ENCODE results near the gene PFKFB4.

Gene PFKFB4

DNA sequence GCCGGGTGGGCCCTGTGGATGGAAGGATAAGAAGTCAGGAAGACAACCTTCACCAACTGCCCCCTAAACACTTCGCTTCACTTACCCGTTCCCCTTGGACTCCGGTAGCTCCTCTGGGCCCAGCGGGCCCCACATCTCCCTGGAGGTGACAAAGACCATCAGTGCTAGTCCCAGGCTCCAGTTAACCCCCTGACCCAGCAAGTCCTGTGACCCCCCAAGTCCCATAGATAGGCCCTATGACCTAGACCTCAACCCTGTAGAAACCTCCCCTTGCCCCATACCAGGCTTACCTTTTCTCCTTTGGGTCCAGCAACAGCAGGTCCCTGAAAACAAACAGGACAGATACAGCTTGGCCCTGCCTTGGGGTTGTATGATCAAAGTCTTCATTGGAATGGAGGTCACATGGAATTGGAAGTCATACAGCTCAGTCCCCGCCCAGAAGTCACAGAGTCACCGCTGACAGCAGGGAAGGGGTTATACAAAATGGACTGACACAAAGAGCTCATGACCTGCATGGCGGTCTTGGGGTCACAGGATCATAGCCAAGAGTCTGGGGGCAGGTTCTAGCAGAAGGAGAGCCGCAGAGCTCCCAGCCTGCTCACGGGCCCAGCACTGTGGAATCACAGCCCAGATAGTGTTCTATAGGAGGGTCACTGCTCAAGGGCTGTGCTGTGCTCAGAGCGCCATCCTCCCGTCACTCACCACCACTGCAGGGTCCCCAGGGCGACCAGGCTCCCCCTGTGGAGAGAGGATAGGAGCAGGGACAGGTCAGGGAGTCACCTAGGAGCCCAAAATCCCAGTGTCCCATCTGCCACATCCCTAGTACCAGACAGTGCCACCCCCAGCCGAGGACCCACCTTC, 25.2 kb upstream of the PFKFB4 start:
- DNase-seq = no peak

DNA sequence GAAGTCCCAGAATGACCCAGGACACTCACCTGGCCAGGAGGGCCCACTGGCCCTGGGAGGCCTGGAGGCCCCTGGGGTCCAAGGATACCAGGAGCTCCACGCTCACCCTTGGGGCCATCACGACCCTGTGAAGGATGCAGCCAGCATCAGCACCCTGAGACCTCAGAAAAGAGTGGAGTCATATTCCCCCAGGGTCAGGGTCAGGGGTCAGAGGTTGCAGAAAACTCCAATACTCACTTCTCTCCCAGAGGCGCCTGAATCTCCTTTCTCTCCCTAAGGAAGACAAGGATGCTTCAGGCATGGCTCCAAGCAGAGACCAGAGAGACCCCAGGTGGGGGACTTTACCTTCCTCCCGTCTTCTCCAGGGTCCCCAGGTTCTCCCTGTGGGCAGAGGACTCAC, 20.0 kb upstream of the PFKFB4 start:
- DNase-seq = no peak

DNA sequence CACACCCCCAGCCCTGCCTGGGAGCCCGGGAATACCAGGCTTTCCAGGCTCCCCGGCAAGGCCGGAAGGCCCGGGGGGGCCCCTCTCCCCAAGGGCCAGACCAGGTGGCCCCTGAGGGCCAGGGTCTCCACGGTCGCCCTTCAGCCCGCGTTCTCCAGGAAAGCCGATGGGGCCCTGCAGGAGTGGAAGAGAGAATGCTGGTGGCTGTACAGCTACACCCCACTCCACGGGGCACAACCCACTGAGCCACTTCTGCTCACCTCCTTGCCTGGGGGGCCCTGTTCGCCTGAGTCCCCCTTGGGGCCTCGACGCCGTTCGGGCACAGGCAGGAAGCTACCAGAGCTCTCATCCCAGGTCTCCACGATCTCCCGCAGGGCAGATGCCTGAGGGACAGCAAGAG, 18.8 kb upstream of the PFKFB4 start:
- no peak for DNase-seq

DNA sequence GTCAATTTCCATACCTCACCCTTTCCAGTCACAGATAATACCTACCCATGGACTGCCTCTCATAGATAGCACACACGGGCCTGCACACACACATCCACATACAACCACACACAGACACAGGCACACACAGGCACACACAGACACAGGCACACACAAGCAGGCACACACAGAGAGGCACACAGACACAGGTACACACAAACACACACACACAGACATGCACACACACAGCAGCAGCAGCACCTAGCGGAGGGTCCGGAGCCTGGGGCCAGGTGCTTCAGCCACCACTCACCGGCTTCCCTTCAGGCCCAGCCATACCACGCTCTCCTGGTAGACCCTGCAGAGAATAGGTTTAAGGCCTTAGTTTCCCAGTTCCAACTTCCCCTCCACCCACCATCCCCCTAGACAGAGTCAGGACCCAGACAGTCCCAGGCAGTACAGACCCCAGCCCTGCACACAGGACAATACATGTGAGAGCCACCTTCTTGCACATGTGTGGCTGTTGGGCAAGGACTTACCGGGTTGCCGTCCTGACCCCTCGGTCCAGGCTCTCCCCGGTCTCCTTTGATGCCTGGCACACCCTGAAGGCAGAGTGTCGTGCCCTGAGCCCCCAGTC, 17.5 kb upstream of the PFKFB4 start:
- DNase-seq = no peak

DNA sequence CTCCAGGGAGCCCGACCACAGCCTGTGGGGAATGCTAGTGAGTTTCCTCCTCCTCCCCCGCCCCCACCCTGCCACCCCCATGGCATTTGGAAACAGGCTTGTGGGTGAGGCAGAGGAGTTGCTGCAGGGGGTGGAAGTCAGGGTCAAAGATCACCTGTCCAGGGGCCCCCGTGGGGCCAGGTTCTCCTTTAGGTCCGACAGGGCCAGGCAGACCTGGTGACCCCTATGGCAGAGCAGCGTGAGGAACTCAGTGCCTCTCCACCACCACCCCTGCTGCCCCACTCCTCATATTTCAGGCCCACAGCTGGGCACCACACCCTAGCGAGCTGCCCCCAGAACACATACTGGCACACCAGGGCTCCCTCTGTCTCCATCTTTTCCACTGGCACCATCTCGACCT, 15.9 kb upstream of the PFKFB4 start:
- DNase-seq = no peak

DNA sequence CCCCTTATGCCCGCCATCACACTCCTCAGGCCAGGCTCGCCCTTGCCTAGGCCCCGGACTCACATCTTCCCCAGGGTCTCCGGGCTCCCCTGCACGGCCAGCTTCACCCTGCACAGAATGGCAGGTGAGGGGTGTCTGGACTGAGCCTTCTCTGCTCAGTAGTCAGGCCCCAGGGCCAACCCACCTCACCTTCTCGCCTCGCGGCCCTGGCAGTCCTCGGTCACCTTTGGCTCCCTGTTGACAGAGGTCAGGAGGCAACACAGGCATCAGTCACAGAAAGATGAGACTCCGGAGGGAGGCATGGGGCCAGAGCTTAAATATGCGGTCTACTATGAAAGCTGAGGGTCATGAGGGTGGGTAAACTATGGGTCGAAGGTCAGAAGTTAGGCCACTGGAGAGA, 15.3 kb upstream of the PFKFB4 start:
- no peak for DNase-seq

DNA sequence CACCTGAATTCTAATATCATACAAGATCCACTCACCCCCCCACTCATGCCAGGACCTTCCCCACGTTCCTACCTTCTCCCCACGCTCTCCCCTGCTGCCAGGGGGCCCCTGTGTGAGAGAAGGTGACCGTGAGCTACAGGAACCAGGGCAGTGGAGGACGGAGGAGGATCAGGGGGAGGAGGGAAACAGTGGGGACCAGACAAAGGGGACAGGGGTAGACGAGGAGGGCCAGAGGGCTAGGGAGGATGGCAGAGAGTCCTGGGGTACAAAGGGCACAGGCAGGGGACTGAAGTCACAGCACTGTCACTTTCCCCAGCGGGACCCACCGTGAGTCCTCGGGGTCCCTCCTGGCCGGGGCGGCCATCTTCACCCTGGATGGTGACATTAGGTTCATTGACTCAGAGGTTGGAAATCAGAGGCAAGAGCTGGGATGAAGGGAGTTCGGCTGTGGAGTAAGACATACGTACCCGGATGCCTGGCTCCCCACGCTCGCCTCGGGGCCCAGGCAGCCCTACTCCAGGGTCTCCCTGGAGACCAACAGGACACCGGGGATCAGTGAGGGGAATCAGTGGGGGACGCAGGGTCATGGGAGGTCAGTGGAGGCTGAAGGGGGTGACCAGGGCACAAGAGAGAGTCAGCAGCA, 13.3 kb upstream of the PFKFB4 start:
- no peak for DNase-seq

DNA sequence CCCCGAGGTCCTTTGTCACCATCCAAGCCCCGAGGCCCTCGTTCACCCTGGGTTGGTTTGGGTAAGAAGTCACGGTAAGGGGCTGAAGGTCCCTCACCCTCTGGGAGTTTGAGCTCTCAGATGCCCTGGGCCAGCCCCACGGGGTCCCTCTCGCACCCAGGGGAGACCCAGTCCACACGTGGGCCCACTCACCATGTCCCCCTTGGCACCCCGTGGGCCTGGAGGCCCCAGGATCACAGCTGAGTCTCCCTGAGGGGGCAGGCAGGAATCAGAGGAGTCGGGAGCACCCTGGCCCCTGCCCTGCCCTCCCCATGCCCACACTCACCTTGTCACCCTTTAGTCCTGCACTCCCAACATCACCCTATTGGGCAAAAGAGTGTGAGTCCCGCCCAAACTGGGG, 12.8 kb upstream of the PFKFB4 start:
- DNase-seq = no peak

DNA sequence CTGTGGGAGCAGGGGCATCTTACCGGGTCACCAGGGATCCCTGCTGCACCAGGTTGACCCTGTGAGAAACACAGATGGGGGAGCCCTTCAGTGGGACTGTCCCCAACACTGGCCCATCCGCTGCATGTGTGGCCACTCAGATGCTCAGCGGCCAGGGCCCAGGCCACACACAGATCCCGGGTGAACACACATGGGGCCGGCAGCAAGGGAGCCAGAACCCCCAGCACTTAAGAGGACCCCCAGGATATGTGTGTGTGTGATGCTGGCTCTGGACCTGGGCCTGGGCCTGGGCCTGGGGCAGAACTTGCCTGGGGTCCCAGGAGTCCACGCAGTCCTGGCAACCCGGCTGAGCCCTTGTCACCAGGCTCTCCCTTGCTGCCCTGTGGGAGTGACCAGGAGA, 11.9 kb upstream of the PFKFB4 start:
- no peak for DNase-seq

DNA sequence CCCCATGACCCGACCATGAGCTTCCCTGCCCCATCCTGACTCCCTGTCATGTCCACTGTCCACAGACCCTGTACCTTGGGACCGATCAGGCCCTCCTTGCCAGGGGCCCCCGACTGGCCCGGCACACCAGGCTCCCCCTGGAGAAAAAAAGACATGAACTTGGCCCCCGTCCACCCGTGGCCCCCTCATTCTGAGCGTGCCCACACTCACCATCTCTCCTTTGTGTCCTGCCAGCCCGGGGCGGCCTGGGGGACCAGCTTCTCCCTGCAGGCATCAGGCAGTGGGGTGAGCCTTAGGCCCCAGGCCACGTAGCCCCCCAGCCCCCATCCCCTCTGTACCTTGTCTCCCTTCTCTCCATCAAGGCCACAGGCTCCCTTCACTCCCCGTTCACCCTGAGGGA, 10.9 kb upstream of the PFKFB4 start:
- DNase-seq = no peak

DNA sequence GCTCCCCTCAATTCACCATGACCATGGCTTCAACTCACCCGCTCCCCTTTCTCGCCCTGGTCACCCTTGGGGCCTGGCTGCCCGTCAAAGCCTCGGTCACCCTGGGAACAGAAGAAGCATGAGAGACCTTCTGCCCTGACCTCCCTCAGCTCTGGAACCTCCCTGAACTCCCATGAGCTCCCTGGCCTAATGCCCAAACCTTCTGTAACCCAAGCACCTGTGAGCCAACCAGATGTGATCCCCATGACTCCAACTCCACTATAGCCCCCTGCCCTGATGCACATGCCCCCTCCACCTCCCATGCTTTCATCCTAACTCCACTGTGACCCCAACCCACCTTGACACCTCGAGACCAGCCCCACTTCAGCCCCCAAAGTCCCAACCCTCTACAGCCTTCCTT, 10.5 kb upstream of the PFKFB4 start:
- no peak for DNase-seq

DNA sequence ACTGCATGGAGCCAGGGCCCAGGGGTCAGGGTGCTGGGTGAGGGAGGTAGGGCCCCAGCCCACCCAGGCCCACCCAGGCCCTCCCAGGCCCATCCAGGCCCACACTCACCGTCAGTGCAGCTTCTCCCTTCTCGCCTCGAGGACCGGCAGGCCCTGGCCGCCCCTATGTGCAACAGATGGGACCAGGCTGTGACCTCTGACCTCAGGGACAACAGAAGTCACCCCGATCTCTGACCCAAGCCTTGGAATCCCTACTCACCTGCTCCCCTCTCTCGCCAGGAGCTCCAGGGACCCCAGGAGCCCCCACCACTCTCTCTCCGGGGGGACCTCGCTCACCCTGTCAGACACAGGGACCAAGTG, 9.8 kb upstream of the PFKFB4 start:
- no peak for DNase-seq

DNA sequence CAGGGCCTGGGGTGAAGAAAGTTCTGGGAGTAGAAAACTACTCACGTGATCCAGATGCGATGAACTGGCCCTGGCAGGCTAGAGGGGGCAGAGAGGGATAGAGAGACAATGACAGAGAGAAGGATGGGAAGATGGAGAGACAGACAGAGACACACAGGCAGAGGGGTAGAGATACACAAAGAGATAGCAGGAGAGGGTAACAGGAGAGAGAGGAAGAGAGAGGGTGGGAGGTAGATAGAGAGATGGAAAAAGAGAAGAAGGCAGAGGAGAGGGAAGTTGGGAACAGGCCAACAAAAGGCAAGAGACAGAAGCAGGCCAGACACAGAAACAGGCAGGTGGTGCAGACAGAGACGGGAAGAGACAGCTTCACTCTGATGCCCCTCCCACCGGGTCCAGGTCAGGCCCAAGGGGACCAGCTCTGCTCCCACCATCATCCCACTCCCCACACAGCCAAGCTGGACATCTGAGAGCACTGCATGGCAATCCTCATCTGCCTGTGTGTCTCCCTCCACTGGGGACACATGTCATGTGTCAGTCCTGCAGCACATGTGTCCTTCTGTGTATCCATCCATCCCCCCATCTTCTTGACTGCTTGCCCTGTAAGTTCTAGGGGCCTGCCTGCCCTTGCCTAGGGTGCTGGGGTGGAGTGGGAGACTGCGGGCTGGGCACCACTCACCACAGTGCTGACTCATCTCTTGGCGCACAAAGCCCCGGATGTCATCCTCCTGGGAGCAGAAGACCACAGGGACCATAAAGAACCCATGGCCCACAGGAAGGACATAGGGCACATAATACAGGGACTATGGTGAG, 9.2 kb upstream of the PFKFB4 start:
- no peak for DNase-seq

DNA sequence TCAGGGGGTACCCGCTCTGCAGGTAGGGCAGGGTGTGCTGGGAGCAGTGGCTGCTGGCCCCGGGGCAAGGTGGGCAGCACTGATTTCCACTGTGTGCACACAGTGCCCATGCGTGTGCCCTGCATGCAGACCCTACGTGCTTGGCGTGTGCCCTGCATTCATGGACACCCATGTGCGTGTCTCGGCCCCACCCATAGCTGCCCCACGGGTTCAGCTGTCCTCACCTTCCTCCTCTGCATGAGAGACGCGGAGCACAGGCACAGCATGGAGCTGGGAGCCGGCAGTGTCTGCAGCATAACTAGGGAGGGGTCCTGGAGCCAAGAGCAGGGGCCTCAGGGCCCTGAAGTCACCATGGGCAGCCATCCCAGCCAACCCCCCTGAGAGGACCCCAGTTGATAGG, 8.6 kb upstream of the PFKFB4 start:
- no peak for DNase-seq

DNA sequence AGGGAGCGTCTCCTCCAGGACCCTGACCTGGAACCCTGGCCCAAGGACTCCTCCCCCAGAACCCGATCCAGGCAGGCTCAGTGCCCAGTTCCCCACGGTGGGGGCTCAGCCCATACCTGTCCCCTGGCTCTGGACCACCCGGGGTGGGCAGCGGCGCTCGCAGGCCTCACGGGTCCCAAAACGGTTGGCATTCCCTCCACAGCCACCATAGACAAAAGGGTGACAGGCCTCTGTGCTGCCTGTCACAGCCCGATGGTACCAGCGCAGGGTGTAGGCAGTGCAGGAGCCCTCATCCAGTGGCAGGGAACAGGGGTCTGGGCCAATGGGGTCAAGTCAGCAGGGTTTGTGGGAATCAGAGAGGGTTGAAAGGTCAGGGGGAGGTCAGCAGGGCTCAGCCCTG, 8.1 kb upstream of the PFKFB4 start:
- no peak for DNase-seq

DNA sequence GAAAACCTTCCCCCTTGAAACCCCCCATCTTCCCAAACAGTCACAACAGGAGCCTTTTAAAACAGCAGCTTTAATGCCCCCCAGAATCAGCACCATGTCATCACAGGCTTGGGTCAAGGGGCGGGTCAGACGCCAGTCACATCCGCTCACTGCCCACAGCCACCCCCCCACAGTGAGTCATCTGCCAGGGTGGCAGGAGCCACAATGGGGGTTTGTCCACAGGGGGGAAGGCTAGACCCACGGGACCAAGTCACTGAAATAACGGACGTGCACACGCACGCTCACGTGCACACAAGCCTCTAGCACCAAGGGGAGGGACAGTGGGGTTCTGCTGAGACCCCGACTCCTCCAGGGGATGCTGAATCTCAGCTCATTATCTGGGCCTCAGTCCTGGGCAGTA, 7.4 kb upstream of the PFKFB4 start:
- no peak for DNase-seq

DNA sequence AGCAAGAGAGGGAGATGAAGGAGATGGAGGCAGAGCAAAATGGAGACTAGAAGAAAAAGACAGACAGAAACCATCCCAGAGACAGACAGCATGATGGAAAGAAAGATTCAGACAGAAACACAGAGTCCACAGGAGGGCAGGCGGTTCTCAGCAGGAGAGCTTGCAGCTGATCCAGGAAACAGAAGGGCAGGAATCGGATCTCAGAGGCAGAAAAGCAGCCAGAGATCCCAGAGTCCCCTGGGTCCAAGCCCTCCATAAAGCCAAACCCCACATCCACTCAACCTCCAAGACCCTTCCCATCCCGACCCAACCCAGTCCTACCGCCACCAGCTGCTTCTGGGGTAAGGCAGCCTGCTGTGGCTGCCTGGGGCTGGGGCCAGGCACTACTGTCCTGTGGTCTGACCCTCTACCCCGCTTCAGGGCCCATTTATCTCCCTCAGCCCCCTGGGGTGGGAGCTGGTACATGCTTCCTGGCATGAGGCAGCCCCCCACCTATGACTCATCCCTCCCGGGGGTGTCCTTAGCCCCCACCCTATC, 6.8 kb upstream of the PFKFB4 start, which contains the start of gene UCN2:
UCN2 (minus strand) TSS at position 400 of the 537 bp plus-strand sequence. CDS start 657 bp downstream, outside the sequence.
- DNase-seq = peak; percentile 26

DNA sequence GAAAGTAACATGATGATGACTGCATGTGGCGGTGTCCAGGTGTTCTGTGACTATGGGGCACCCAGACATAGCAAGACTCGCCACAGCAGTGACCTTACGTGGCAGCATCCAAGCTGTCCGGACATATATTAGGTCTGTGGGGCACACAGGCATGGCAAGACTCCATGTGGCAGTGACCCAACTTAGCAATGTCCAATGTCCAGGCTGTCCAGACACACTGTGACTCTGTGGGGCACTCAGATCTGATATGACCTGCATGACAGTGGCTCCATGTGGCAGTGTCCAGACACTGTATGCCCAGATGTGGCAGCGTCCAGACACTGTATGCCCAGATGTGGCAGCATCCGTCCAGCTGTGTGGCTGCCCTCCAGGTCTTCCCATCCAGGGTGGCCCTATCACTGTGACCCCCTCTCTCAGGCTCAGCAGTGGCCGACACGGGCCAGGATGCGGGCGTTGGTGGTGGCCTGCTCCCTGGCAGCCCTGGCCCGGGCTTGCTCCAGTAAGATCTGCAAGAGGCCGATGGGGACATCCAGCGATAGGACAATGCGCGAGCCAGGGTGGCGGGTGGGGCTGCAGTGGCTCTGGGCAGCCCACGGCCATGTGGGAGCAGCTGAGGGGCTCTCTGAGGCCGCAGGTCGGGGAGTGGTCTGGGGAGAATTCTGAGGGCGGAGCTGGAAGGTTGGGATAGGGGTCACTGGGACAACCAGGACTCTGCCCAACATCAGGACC, 5.9 kb upstream of the PFKFB4 start:
- no peak for DNase-seq

DNA sequence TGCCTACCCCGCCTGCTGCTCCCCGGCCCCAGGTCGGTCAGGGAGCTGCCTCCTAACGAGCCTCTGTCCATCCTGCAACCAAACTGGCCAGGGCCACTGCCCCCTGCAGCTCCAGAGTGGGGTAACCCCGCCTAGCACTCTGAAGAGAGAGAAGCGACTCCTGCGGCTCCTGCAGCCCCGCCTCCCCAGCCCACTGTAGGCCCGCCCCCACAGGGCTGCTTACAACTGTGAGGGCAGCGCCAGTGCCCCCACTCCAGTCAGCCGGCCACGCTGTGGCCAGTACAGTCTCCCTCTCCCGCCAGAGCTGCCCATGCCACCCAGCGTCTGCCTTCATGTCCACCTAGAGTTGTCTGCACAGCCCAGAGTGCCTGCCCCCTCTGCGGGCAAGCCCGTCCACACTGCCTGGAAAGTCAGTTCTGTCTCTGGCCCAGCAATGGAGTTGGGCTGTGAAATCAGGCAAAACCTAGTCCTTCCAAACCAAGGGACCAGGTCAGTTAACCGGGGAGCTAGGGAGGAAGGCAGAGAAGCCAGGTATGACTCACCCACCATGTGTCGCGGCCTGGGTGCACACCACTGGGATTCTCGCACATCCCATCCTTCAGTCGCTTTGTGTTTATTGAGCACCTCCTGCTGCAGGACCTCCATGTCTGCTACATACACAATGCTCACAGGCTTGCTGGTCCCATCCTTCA, 4.6 kb upstream of the PFKFB4 start:
- peak; percentile 44 for DNase-seq

DNA sequence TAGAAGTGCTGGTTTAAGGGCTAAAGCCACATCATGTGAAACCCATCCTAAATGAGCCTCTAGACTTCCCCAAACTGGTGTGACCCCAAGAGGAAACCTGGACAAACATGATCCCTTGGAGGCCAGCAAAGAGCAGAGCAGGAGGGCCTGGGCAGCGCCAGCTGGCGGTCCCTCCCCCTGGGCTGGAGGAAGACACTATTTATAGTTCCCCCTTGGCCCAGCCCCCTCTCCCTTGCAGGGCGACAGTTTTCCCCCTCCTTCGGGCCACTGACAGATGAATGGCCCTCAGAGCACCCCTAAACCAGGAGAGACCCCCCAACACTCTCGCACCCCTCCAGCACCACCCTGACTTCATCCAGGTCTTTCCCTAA, 4.0 kb upstream of the PFKFB4 start:
- DNase-seq = no peak

DNA sequence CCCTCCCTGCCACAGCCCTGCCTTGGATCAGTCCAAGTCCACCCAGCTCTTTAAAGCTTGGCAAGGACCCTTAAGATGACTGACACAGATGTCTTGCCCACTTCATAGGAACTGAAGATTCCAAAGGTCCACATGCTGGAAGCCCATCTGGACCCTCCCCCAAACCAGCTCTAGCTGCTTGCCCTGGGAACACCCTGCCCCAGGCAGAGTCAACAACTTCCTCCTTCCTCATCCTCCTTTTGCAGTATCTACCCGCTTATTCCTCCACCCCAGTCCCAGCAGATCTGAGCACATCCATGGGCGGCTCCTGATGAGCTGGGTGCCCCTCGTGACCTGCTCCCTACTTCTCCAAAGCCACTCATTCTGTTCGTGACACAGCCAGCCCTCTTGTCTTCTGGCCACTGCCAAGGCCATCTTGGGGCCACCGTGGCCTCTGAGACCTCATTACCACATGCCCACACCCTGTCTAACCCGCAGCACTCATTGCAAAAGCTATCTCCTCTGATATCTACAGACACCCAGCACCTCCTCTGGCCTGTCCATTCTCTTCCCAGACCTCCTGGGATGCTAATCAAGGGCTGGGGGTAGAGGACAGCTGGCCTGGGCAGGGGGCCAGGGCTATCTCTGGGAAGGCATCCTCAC, 2.0 kb upstream of the PFKFB4 start:
- DNase-seq = peak; percentile 9

Data from NCI-H146 (cell line).